Upper lobe of left lung (tissue), 4 donors: Measurements from ENCODE around the gene OR4D1.

Source experiments
- EP300 ChIP-seq, 4 donors: sonication (generic); formaldehyde crosslinking; IDR thresholded peaks; one replicate each; pipeline ENCODE4 v1.5.1; 2017; ENCODE audit warnings: antibody characterized with exemption in 4 of 4, control low read depth in 2 of 4
- POLR2A ChIP-seq, 4 donors: fragments of 450-650 bp; IDR thresholded peaks; one replicate each; pipeline ENCODE4 v1.5.1; 2016 to 2017; ENCODE audit warnings: antibody characterized with exemption in 4 of 4, mild to moderate bottlenecking in 2 of 4
- TF ChIP-seq, protein P1 (sequence below), 6 experiments: fragments of 450-650 bp in 4 of 6; fragments of 200-600 bp in 2 of 6; sonication (generic) in 2 of 6; IDR thresholded peaks; one replicate each; pipeline ENCODE4 v1.5.1; 2016 to 2019; ENCODE audit warnings: antibody characterized with exemption in 6 of 6

DNA sequence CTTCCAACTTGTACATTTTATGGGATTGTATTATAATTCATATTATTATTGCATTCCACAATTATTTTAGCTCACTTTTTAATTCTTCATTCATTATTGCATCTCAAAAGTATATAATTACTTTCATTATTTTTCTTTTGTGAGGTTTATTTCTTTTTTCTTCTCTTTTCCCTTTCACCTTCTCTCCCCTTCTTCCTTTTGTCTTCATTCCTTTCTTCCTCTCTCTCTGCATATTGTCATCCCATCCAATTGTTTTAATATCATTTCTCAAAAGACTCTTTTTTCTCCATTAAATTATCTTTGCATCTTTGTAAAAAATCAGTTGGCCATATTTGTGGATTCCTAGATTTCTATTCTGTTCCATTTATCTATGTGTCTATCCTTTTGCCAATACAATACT lies 47.7 kb upstream of the OR4D1 start:
- TF ChIP-seq, protein P1, sequence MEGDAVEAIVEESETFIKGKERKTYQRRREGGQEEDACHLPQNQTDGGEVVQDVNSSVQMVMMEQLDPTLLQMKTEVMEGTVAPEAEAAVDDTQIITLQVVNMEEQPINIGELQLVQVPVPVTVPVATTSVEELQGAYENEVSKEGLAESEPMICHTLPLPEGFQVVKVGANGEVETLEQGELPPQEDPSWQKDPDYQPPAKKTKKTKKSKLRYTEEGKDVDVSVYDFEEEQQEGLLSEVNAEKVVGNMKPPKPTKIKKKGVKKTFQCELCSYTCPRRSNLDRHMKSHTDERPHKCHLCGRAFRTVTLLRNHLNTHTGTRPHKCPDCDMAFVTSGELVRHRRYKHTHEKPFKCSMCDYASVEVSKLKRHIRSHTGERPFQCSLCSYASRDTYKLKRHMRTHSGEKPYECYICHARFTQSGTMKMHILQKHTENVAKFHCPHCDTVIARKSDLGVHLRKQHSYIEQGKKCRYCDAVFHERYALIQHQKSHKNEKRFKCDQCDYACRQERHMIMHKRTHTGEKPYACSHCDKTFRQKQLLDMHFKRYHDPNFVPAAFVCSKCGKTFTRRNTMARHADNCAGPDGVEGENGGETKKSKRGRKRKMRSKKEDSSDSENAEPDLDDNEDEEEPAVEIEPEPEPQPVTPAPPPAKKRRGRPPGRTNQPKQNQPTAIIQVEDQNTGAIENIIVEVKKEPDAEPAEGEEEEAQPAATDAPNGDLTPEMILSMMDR (IDR thresholded peaks at IDR 0.05), result no peak
- TF ChIP-seq EP300 (IDR thresholded peaks at IDR 0.05) (no peak), POLR2A (IDR thresholded peaks at IDR 0.05) (no peak)
